Right lobe of liver (tissue), 4 donors: Measurements from ENCODE around the gene PRKN.

ENCODE experiments used
- CTCF ChIP-seq, 4 donors: fragments of 200-600 bp in 3 of 4; fragments of 450-650 bp in 1 of 4; IDR thresholded peaks; one replicate each; pipeline versions ENCODE4 v1.5.1 to v1.8.0; 2016 to 2022; ENCODE audit warnings: antibody characterized with exemption in 4 of 4, mild to moderate bottlenecking in 2 of 4
- POLR2A ChIP-seq: fragments of 450-650 bp; IDR thresholded peaks from one replicate; pipeline ENCODE4 v1.6.1; 2017; ENCODE audit warnings: antibody characterized with exemption, mild to moderate bottlenecking
- donor health status: DM: no; HTN: no; CAD: no.
- donor health status: DM: no; HTN: no; CAD: no.
- donor health status: DM: no; HTN: yes; CAD: no.

GRCh38 chr6:162489101-162489976 lies 238.2 kb downstream of the PRKN start:
- TF ChIP-seq CTCF (IDR thresholded peaks at IDR 0.05) (no peak), POLR2A (no peak)
